Measurements from ENCODE around the gene ATP7B.

DNA sequence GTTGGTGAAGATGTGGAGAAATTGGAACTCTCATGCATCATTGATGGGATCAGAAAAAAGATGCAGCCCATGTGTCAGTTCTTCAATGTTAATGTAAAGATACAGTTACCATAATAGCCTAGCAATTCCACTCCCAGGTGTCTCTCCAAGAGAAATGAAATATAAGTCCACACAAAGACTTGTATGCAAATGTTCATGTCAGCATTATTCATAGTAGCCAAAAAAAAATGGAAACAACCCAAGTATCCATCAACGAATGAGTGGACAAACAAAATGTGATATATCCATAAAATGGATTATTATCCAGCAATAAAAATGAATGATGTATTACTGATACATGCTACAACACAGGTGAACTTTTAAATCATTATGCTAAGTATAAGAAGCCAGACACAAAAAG is 110.8 kb downstream of the ATP7B start:
- TF ChIP-seq FOXK2 (IDR thresholded peaks at IDR 0.05), result no peak
- TF ChIP-seq FOXM1 (IDR thresholded peaks at IDR 0.05; ENCODE audit: borderline replicate concordance), result no peak
- no peak for TF ChIP-seq TARDBP (IDR thresholded peaks at IDR 0.05)
- TF ChIP-seq ELF4 (IDR thresholded peaks at IDR 0.05), result no peak
- no peak for TF ChIP-seq HDGF (IDR thresholded peaks at IDR 0.05; ENCODE audit: borderline replicate concordance)
- no peak for TF ChIP-seq PKNOX1 (IDR thresholded peaks at IDR 0.05)
- TF ChIP-seq ARNT (IDR thresholded peaks at IDR 0.05), result no peak
- TF ChIP-seq FOXA1 (IDR thresholded peaks at IDR 0.05), result no peak
- TF ChIP-seq ZNF384 (IDR thresholded peaks at IDR 0.05), result no peak
- TF ChIP-seq NFRKB (IDR thresholded peaks at IDR 0.05), result no peak

Measured in HEK293T (cell line).